Stimulated activated CD4-positive, alpha-beta T cell treated with anti-CD3 and anti-CD28 coated beads, Interleukin-15, amount 100 ng/mL, for 24 hours (primary cell): ENCODE measurements around the gene PELI3.
"Not testable (repeated sequence)": the region's sequence is repeated elsewhere in the genome, so short reads cannot be mapped to it uniquely, and the experiment has no call there.

Experiments used
- DNase-seq: peaks from one replicate; pipeline ENCODE4 v3.0.0-alpha.2; 2020

PELI3 gene, protein sequence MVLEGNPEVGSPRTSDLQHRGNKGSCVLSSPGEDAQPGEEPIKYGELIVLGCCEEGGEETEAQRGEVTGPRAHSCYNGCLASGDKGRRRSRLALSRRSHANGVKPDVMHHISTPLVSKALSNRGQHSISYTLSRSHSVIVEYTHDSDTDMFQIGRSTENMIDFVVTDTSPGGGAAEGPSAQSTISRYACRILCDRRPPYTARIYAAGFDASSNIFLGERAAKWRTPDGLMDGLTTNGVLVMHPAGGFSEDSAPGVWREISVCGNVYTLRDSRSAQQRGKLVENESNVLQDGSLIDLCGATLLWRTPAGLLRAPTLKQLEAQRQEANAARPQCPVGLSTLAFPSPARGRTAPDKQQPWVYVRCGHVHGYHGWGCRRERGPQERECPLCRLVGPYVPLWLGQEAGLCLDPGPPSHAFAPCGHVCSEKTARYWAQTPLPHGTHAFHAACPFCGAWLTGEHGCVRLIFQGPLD

DNA sequence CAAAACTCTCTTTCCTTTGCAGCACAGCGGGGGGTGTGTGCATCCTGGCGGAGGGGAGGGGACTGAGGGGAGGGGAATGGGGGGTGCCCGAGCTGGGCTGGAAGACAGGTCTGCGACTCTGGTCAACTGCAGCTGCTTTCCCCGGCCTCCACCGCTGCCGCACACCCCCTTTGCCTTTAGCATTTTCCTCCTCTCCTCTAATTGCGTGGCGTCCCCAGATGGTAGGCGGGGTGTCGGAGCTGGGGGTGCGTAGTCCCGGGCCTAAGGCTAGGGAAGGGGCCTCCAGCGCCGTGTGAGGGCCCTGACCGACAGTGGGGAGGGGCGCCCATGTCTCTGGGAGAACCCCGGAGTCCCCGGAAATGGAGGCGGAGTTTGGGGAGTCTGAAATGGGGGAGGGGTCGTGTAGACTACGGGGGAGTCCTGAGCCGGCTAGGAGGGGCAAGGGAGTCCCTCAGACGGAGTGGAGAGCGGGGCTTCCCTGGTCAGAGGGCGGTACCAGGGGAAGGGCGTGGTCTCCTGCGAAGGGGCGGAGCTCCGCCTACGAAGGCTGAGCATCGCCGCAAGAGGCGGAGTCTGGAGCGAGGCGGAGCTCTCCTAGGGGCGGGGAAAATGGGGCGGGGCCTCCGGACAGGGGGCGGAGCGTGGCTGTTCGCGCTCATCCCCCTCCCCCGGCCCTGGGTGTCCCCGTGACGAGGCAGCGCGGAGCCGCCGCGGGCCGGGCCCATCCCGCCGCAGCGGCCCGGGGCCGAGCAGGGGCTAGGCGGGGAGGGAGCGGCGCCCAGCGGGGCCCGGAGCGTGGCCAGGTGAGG, at the start of gene PELI3:
Gene PELI3 (plus strand): TSS at position 681 of the 809 bp plus-strand sequence. CDS start 1,224 bp downstream, outside the sequence.
- peak; percentile 92 for DNase-seq

DNA sequence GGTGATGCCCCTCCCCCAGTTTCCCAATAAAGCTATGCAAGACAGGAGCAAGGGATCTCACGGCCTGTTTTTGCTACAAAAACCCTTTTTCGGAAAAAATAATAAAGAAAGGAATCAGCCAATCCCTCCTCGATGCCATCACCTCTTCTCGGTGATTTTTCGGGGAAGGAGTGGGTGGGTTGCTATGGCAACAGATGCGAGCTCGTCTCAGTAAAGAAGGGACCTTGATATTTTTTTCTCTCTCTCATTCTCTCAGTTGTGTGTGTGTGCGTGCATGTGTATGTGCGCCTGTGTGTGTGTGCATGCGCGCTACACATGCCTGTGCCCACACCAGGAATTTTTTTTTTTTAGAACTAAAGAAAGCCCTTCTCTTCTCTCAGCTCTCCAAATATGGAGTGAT, 49.7 kb upstream of the PELI3 start:
- peak; percentile 64 for DNase-seq

GRCh38 chr11:66418168-66418985, 48.3 kb upstream of the PELI3 start:
- peak; percentile 87 for DNase-seq

- DNase-seq, result no peak
These were observed 47.8 kb upstream of the PELI3 start for GRCh38 chr11:66418986-66419308.

- peak; percentile 22 for DNase-seq
These were observed 46.9 kb upstream of the PELI3 start for GRCh38 chr11:66419825-66420224.

- no peak for DNase-seq
These were observed 45.8 kb upstream of the PELI3 start, which contains the start of gene NPAS4 for GRCh38 chr11:66420671-66421476. Gene NPAS4, plus strand, starts transcription at chr11:66421035. Its CDS starts 145 bp downstream, at chr11:66421180.

DNA sequence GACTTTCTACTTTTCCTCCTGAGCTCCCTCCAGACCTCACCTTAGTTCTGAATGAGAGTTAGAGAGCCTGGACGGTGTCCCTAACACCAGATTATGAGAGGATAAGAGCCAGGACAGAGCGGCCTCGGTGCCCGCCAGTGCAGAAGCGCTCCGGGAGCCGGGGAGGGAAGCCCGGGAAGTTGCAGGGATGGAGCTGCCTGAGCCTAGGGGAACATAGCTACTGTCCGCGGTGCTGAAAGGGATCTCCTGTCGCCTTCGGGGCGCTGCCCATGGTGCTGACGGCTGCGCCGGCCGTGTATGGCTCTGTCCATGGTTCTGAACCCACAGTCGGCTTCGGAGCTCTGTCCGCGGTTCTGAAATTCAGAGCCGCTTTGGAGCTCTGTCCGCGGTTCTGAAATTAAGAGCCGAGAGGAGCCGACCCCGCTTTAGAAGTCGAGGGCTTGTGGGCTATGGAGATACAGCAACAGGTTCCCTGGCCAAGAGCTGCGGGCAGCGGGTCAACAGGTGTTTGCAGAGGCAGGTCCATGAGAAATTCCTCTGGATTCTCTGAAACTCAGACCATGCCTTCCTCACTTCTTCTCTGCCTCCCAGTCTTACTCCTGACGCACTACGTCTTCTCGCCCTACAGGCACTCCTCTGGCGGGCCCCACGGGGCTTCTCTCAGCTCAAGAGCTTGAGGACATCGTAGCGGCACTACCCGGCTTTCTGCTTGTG, 45.1 kb upstream of the PELI3 start:
- DNase-seq, result peak; percentile 88

- DNase-seq, result no peak
These were observed 40.4 kb upstream of the PELI3 start for GRCh38 chr11:66426314-66426713.

- DNase-seq, result no peak
These were observed 37.8 kb upstream of the PELI3 start for GRCh38 chr11:66428933-66429332.

- DNase-seq, result peak; percentile 87
These were observed 36.6 kb upstream of the PELI3 start for GRCh38 chr11:66429983-66430602.

- not testable (repeated sequence) for DNase-seq
These were observed 35.4 kb upstream of the PELI3 start for GRCh38 chr11:66431287-66431686.

DNA sequence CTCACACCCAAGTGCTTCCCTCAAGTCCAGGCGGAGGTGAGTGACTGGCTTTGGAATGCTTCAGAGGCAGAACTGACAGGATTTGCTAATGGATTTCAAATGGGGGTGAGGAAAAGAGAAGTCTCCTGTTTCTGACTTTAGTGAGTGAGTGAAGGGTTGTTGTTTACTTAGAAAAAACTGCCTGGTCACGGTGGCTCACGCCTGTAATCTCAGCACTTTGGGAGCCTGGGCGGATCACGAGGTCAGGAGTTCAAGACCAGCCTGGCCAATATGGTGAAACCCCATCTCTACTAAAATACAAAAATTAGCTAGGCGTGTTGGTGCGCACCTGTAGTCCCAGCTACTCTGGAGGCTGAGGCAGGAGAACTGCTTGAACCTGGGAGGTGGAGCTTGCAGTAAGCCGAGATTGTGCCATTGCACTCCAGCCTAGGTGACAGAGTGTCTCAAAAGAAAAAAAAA, 34.8 kb upstream of the PELI3 start:
- not testable (repeated sequence) for DNase-seq

GRCh38 chr11:66432597-66432996, 34.1 kb upstream of the PELI3 start:
- no peak for DNase-seq

- DNase-seq, result no peak
These were observed 28.7 kb upstream of the PELI3 start for GRCh38 chr11:66437979-66438503.

- DNase-seq, result peak; percentile 94
These were observed 27.9 kb upstream of the PELI3 start, which contains the start of gene MRPL11 for GRCh38 chr11:66438504-66439466. Gene MRPL11, minus strand, starts transcription at chr11:66438848. Its CDS starts 94 bp downstream, at chr11:66438754.

GRCh38 chr11:66440101-66440939, 26.4 kb upstream of the PELI3 start:
- not testable (repeated sequence) for DNase-seq

DNA sequence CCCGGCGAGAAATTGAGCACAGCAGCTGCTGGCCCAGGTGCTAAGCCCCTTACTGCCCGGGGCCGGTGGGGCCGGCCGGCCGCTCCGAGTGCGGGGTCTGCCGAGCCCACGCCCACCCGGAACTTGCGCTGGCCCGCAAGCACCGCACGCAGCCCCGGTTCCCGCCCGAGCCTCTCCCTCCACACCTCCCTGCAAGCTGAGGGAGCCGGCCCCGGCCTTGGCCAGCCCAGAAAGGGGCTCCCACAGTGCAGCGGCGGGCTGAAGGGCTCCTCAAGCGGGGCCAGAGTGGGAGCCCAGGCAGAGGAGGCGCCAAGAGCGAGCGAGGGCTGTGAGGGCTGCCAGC, 25.8 kb upstream of the PELI3 start:
- not testable (repeated sequence) for DNase-seq

DNA sequence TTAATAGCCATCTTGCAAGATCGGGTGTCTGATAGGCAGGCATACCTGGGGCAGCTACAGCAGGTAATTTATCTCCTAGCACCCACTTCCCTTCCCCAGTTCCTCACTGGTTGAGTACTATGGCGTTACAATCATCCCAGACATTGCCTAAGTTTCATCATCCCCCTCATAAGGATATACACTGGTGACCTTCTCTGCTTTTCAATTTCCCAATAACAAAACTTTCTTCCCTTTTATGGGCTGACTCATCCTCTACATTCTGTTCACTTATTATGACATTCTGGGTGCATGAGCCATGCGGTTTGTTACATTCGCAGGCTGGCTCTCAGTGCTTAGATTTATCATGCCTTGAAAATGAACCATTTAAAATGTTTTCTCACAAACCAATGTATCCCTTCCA, 23.1 kb upstream of the PELI3 start:
- DNase-seq, result no peak
